Body of pancreas (tissue), 4 donors: ENCODE results near the gene PTOV1. TPM values are rescaled to one million over a fixed set of nuclear protein-coding genes. Genes with fewer than 3 reads are reported as not detected.

Experiments
- ATAC-seq: fragments of 150-250 bp; one replicate; pipeline ENCODE4 v1.9.1; 2016
- DNase-seq, 4 donors: peaks; one replicate each; pipeline ENCODE4 v3.0.0-alpha.2; 2019
- H3K27ac ChIP-seq, 4 donors: fragments of 200-600 bp; sonication (generic); 1 replicate in 3 of 4; 2 replicates in 1 of 4; pipeline versions ENCODE4 v1.5.1 to v1.6.1; 2016 to 2019; ENCODE audit warnings: mild to moderate bottlenecking in 1 of 4, mixed read lengths in 1 of 4, moderate library complexity in 1 of 4
- H3K27me3 ChIP-seq, 2 donors: fragments of 200-600 bp; sonication (generic); one replicate each; pipeline ENCODE4 v1.6.0; 2016; ENCODE audit warnings: mild to moderate bottlenecking in 1 of 2
- H3K36me3 ChIP-seq, 2 donors: fragments of 200-600 bp; sonication (generic); replicated peaks in 1 of 2; 2 replicates each; pipeline ENCODE4 v1.5.1; 2016; ENCODE audit warnings: low read depth in 2 of 2; ENCODE audit not compliant: insufficient read depth in 1 of 2
- H3K4me1 ChIP-seq: fragments of 200-600 bp; sonication (generic); one replicate; pipeline ENCODE4 v1.6.0; 2016
- H3K4me3 ChIP-seq, 2 donors: fragments of 200-600 bp; sonication (generic); 1 replicate in 1 of 2; 2 replicates in 1 of 2; pipeline ENCODE4 v1.5.1; 2016 to 2019
- H3K9me3 ChIP-seq, 3 donors: fragments of 200-600 bp; sonication (generic); 1 replicate in 2 of 3; 2 replicates in 1 of 3; pipeline ENCODE4 v1.5.1; 2016
- CTCF ChIP-seq, 7 experiments: fragments of 450-650 bp in 4 of 7; fragments of 200-600 bp in 3 of 7; sonication (generic) in 3 of 7; IDR thresholded peaks; one replicate each; pipeline ENCODE4 v1.5.1; 2016 to 2019; ENCODE audit warnings: antibody characterized with exemption in 7 of 7
- POLR2A ChIP-seq, 3 donors: fragments of 450-650 bp; IDR thresholded peaks; one replicate each; pipeline ENCODE4 v1.6.1; 2016; ENCODE audit warnings: antibody characterized with exemption in 3 of 3, mild to moderate bottlenecking in 2 of 3
- WGBS, 2 donors: methylation state at CpG; one replicate each; pipeline ENCODE4 v1.1.5; 2017; 5-methylcytosine and 5-hydroxymethylcytosine counted together
- intact Hi-C: fragments of 100-400 bp; cut with DNase I; formaldehyde crosslinking; loops from one replicate; pipeline ENCODE4 v1.15.1; 2023
- total RNA-seq, 2 donors: library from RNA; depleted of rRNA; stranded (reverse); fragments of >200 nt; gene quantifications; one replicate each; pipeline ENCODE4 v1.1.0, GENCODE V29; 2016

The PTOV1 gene
- total RNA-seq, 2 donors from 2014 or later = 69.0 to 70.2 TPM

DNA sequence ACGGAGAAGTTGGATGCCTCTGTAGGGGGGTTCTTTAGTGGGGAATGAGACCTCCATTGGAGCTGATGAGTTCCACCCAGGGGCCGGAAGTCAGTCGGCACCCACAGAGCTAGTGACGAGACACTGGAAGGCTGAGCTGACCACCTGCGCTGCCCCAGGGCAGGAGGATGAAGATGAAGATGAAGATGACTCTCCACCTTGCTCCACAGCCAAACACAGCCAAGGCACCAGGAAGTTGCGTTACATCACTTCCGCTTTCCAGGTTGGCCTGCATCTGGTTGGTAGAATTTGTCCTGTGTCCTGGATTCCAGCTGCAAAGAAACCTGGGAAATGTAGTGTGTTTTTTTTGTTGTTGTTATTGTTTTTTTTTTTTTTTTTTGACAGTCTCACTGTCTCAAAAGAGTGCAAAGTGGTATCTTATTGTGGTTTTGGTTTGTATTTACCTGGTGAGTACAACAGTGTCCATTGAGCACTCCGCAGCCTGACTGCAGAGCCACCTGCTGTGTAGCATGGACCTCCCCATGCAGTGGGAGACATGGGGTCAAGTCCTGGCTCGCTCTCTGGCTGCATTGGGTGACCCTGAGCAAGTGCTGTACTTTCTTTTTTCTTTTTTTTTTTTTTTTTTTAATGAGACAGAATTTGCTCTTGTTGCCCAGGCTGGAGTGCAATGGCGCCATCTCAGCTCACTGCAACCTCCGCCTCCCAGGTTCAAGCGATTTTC is 28.4 kb downstream of the PTOV1 start:
- Histone ChIP-seq H3K36me3 (peaks cover 30 to 38% of the 10 kb centered on the region in 2 donors), H3K9me3 (no peaks in the 10 kb centered on the region), H3K4me3 (no peak overlapping the region), H3K27ac (no peak overlapping the region), H3K27me3 (no peaks in the 10 kb centered on the region), H3K4me1 (peaks cover 24% of the 10 kb centered on the region)
- DNase-seq = peak in 1 of 4 donors; percentile 14
- no peak for ATAC-seq
- intact Hi-C loops = no loop called here
- TF ChIP-seq CTCF (IDR thresholded peaks at IDR 0.05) = no peak
- no peak for TF ChIP-seq POLR2A (IDR thresholded peaks at IDR 0.05)
- 94 to 98% methylated on average over 12 of the region's 12 CpGs for WGBS, 2 donors

DNA sequence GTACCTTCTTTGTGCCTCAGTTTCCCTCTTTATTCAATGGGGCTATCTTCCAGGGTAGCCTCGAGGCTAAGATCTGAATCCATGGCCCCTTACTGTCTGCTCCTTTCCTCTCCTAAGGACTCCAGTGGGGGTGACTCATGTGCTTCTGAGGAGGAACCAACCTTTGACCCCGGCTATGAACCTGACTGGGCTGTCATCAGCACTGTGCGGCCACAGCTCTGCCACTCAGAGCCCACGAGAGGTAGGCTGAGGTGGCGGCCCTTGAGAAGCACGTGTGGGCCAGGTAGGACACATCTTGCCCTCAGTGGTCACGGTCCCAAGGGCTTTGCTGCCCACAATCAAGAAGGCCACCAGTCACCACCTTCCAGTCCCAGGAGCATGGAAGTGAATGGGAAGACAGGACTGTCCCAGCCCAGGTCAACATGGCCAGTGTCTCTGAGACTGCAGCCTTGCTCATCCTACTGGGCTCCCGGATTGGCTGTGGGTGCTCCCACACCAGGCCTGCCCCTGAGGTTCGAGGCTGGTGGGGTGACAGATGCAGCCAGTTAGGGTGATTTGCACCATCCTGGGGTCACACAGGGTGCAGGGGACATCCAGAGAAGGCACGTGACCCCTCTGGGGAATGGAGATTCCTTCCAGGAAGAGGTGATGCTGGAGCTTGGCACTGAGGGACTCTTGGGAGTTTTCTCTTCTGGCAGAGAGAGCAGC is 29.4 kb downstream of the PTOV1 start:
- Histone ChIP-seq H3K27ac (no peak overlapping the region), H3K4me3 (no peak overlapping the region), H3K27me3 (no peaks in the 10 kb centered on the region), H3K9me3 (no peaks in the 10 kb centered on the region), H3K4me1 (peaks cover 15% of the 10 kb centered on the region), H3K36me3 (peaks cover 36 to 42% of the 10 kb centered on the region in 2 donors)
- TF ChIP-seq POLR2A (IDR thresholded peaks at IDR 0.05) (no peak), CTCF (IDR thresholded peaks at IDR 0.05) (no peak)
- intact Hi-C loops = no loop called here
- ATAC-seq (no peak), DNase-seq (peak in 1 of 4 donors; percentile 11)
- WGBS, 2 donors = 80 to 91% methylated on average over 9 to 10 of the region's 10 CpGs

DNA sequence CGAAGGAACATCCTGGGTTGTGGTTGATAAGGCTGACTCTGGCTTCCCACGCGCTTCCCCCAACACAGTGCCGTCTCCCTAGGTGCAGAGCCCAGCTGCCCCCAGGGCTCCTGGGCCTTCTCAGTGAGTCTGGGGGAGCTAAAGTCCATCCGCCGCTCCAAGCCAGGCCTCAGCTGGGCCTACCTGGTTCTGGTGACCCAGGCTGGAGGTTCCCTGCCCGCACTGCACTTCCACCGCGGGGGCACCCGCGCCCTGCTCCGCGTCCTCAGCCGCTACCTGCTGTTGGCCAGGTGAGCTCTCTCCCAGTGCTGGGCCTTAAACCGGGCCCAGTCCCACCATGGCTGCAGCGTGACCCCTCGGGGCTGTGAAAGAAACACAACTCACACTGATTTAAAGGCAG is 30.2 kb downstream of the PTOV1 start:
- H3K36me3 ChIP-seq = peaks cover 36 to 42% of the 10 kb centered on the region in 2 donors
- H3K4me3 ChIP-seq = no peak overlapping the region
- WGBS, 2 donors = 95 to 96% methylated on average over 5 to 17 of the region's 17 CpGs
- TF ChIP-seq POLR2A (IDR thresholded peaks at IDR 0.05) = no peak
- no peak for TF ChIP-seq CTCF (IDR thresholded peaks at IDR 0.05)
- no peaks in the 10 kb centered on the region for H3K9me3 ChIP-seq
- H3K4me1 ChIP-seq = peaks cover 10% of the 10 kb centered on the region
- peak in 1 of 4 donors; percentile 8 for DNase-seq
- no peaks in the 10 kb centered on the region for H3K27me3 ChIP-seq
- H3K27ac ChIP-seq = no peak overlapping the region
- no peak for ATAC-seq
- intact Hi-C loops = no loop called here

DNA sequence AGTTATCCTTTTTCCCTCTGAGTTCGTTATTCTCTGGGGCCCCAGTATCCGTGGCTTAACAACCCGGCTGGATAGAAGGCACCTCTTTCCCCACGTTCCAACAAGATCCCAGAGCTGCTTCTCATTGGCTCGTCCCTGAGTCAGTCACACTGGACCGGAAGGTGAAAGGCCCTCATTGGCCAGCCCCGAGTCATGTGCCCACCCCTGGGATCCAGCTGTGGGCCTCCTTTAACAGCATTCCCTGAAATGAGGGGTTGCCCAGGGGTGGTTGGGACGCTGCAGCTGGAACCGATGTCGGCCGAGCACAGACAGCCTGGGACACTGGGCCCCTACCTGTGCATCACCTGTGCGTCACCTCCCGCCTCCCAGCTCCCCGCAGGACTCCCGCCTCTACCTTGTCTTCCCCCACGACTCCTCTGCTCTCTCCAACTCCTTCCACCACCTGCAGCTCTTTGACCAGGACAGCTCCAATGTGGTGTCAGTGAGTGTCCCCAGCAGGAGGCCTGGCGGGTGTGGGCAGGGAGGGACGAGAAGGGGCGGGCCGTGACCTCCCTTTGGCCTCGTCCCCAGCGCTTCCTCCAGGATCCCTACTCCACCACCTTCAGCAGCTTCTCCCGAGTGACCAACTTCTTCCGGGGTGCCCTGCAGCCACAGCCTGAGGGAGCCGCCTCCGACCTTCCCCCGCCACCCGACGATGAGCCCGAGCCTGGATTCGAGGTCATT is 30.9 kb downstream of the PTOV1 start:
- intact Hi-C loops = no loop called here
- no peak for ATAC-seq
- 91 to 92% methylated on average over 25 to 31 of the region's 31 CpGs for WGBS, 2 donors
- no peaks in the 10 kb centered on the region for H3K9me3 ChIP-seq
- no peak overlapping the region for H3K4me3 ChIP-seq
- DNase-seq = peak in 1 of 4 donors; percentile 11
- H3K36me3 ChIP-seq = peaks cover 36 to 42% of the 10 kb centered on the region in 2 donors
- TF ChIP-seq CTCF (IDR thresholded peaks at IDR 0.05) = no peak
- no peak for TF ChIP-seq POLR2A (IDR thresholded peaks at IDR 0.05)
- no peaks in the 10 kb centered on the region for H3K27me3 ChIP-seq
- no peak overlapping the region for H3K27ac ChIP-seq
- peaks cover 10% of the 10 kb centered on the region for H3K4me1 ChIP-seq
